MM.1S (cell line): ENCODE measurements around the gene MEGF8.

Experiments
- DNase-seq: peaks from one replicate; pipeline ENCODE4 v3.0.0-alpha.2; 2015
- H2AFZ ChIP-seq: fragments of 300-600 bp; sonication (generic); 2 replicates; pipeline ENCODE4 v1.6.0; 2016; ENCODE audit warnings: antibody characterized with exemption, low read length
- H3F3A ChIP-seq: fragments of 300-600 bp; sonication (generic); 2 replicates; pipeline ENCODE4 v1.6.1; 2016; ENCODE audit warnings: mild to moderate bottlenecking, antibody characterized with exemption, low read length, moderate library complexity, mixed read lengths; ENCODE audit not compliant: insufficient read depth
- H3K27ac ChIP-seq: fragments of 300-600 bp; sonication (generic); 2 replicates; pipeline ENCODE4 v1.5.1; 2016; ENCODE audit warnings: mild to moderate bottlenecking, low read length
- H3K27me3 ChIP-seq: fragments of 300-600 bp; sonication (generic); replicated peaks from 2 replicates; pipeline ENCODE4 v1.6.0; 2016; ENCODE audit warnings: low read length; ENCODE audit not compliant: insufficient read depth
- H3K36me3 ChIP-seq: fragments of 300-600 bp; sonication (generic); replicated peaks from 2 replicates; pipeline ENCODE4 v1.6.1; 2016; ENCODE audit warnings: mild to moderate bottlenecking, low read length, mixed read lengths; ENCODE audit not compliant: insufficient read depth
- H3K4me1 ChIP-seq: fragments of 300-600 bp; sonication (generic); 2 replicates; pipeline ENCODE4 v1.6.1; 2016; ENCODE audit warnings: low read length, mixed read lengths
- H3K4me2 ChIP-seq: fragments of 300-600 bp; sonication (generic); 2 replicates; pipeline ENCODE4 v1.6.0; 2016; ENCODE audit warnings: low read depth, low read length
- H3K4me3 ChIP-seq: fragments of 300-600 bp; sonication (generic); 2 replicates; pipeline ENCODE4 v1.5.1; 2016; ENCODE audit warnings: low read length, mixed read lengths
- H3K79me2 ChIP-seq: fragments of 300-600 bp; sonication (generic); 2 replicates; pipeline ENCODE4 v1.6.1; 2016; ENCODE audit warnings: mixed run types, low read length, mixed read lengths
- H3K9ac ChIP-seq: fragments of 300-600 bp; sonication (generic); 2 replicates; pipeline ENCODE4 v1.6.1; 2016; ENCODE audit warnings: low read length, mixed read lengths
- H3K9me2 ChIP-seq: fragments of 300-600 bp; sonication (generic); replicated peaks from 2 replicates; pipeline ENCODE4 v1.6.1; 2016; ENCODE audit warnings: mild to moderate bottlenecking, low read length, mixed read lengths; ENCODE audit not compliant: insufficient read depth
- H3K9me3 ChIP-seq: fragments of 300-600 bp; sonication (generic); replicated peaks from 2 replicates; pipeline ENCODE4 v1.6.1; 2016; ENCODE audit warnings: mild to moderate bottlenecking, low read length, mixed read lengths; ENCODE audit not compliant: insufficient read depth
- H4K20me1 ChIP-seq: fragments of 300-600 bp; sonication (generic); 2 replicates; pipeline ENCODE4 v1.6.1; 2016; ENCODE audit warnings: mild to moderate bottlenecking, low read length, moderate library complexity, mixed read lengths; ENCODE audit not compliant: insufficient read depth
- EZH2 ChIP-seq: fragments of 300-600 bp; sonication (generic); optimal IDR thresholded peaks from 2 replicates; pipeline ENCODE3; 2017; ENCODE audit warnings: low read depth, mild to moderate bottlenecking, antibody characterized with exemption, low read length, mixed read lengths
- EZH2phosphoT487 ChIP-seq: fragments of 300-600 bp; sonication (generic); IDR thresholded peaks from 2 replicates; pipeline ENCODE4 v1.6.1; 2018; ENCODE audit warnings: antibody characterized with exemption, low read length
- TF ChIP-seq, protein P1 (sequence below): fragments of 300-600 bp; sonication (generic); IDR thresholded peaks from 2 replicates; pipeline ENCODE4 v1.5.1; 2016; ENCODE audit warnings: antibody characterized with exemption, low read length, mixed read lengths

Gene MEGF8

DNA sequence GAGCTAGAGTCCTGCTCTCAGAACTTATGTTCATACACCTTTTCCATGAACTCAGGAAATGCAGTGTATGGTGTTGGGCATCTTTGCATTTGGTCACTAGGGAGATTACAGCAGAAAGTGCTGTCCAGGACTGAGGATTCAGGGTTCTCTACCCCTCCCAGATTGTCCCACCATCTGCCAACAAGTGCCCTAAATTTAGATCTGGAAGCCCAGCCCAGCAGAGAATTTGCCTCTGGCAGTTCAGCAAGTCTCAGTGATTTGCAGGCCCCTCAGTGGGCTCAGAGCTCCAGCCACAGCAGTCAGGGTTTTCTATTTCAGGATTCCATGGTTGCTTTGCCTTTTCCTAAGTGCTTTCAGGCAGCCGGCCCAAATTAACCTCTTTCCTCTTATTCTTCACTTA, 41.2 kb downstream of the MEGF8 start:
- Histone ChIP-seq H3K4me3 (no peak overlapping the region), H3K27ac (no peak overlapping the region), H3K9me3 (no peaks in the 10 kb centered on the region), H3K27me3 (no peaks in the 10 kb centered on the region), H4K20me1 (no peaks in the 10 kb centered on the region), H3K79me2 (no peaks in the 10 kb centered on the region), H3K4me2 (no peak overlapping the region), H3K36me3 (no peaks in the 10 kb centered on the region), H2AFZ (no peak overlapping the region), H3K9me2 (no peaks in the 10 kb centered on the region), H3F3A (no peaks in the 10 kb centered on the region), H3K4me1 (no peaks in the 10 kb centered on the region), H3K9ac (no peak overlapping the region)
- DNase-seq = no peak
- TF ChIP-seq EZH2phosphoT487 (no peak), EZH2 (no peak)
- TF ChIP-seq, protein P1, sequence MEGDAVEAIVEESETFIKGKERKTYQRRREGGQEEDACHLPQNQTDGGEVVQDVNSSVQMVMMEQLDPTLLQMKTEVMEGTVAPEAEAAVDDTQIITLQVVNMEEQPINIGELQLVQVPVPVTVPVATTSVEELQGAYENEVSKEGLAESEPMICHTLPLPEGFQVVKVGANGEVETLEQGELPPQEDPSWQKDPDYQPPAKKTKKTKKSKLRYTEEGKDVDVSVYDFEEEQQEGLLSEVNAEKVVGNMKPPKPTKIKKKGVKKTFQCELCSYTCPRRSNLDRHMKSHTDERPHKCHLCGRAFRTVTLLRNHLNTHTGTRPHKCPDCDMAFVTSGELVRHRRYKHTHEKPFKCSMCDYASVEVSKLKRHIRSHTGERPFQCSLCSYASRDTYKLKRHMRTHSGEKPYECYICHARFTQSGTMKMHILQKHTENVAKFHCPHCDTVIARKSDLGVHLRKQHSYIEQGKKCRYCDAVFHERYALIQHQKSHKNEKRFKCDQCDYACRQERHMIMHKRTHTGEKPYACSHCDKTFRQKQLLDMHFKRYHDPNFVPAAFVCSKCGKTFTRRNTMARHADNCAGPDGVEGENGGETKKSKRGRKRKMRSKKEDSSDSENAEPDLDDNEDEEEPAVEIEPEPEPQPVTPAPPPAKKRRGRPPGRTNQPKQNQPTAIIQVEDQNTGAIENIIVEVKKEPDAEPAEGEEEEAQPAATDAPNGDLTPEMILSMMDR = no peak

DNA sequence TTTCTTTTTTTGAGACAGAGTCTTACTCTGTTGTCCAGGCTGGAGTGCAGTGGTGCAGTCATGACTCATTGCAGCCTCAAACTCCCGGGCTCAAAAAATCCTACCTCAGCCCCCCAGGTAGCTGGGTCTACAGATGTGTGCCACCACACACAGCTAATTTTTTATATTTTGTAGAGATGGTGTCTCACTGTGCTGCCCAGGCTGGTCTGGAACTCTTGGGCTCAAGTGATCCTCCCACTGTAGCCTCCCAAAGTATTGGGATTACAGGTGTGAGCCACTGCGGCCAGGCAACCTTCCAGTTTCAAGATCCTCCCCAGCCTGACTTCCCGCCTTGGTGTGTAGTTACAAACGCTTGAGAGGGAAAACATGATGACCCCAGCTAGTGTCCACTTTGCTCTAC, 42.5 kb downstream of the MEGF8 start:
- Histone ChIP-seq H2AFZ (no peak overlapping the region), H3F3A (no peaks in the 10 kb centered on the region), H3K4me2 (no peak overlapping the region), H4K20me1 (no peaks in the 10 kb centered on the region), H3K79me2 (no peaks in the 10 kb centered on the region), H3K36me3 (no peaks in the 10 kb centered on the region), H3K27me3 (no peaks in the 10 kb centered on the region), H3K4me1 (no peaks in the 10 kb centered on the region), H3K9me2 (no peaks in the 10 kb centered on the region), H3K4me3 (no peak overlapping the region), H3K27ac (no peak overlapping the region), H3K9ac (no peak overlapping the region), H3K9me3 (no peaks in the 10 kb centered on the region)
- no peak for TF ChIP-seq EZH2
- TF ChIP-seq, protein P1 = no peak
- TF ChIP-seq EZH2phosphoT487 = no peak
- no peak for DNase-seq

GRCh38 chr19:42368360-42368759, 42.9 kb downstream of the MEGF8 start:
- Histone ChIP-seq H3K4me2 (no peak overlapping the region), H3F3A (no peaks in the 10 kb centered on the region), H3K4me1 (no peaks in the 10 kb centered on the region), H4K20me1 (no peaks in the 10 kb centered on the region), H3K4me3 (no peak overlapping the region), H3K27me3 (no peaks in the 10 kb centered on the region), H3K9ac (no peak overlapping the region), H3K9me3 (no peaks in the 10 kb centered on the region), H3K79me2 (no peaks in the 10 kb centered on the region), H2AFZ (no peak overlapping the region), H3K9me2 (no peaks in the 10 kb centered on the region), H3K27ac (no peak overlapping the region), H3K36me3 (no peaks in the 10 kb centered on the region)
- DNase-seq = no peak
- no peak for TF ChIP-seq EZH2
- TF ChIP-seq, protein P1 = no peak
- no peak for TF ChIP-seq EZH2phosphoT487
